Right atrium auricular region (tissue), 2 donors: ENCODE data around the gene SND1. TPM values are rescaled to one million over a fixed set of nuclear protein-coding genes. Genes with fewer than 3 reads are reported as not detected.

Experiments used
- DNase-seq: peaks from one replicate; pipeline ENCODE4 v3.0.0-alpha.2; 2019; ENCODE audit warnings: low spot score
- H3K27ac ChIP-seq, 2 donors: fragments of 200-600 bp; sonication (generic); 1 replicate in 1 of 2; 2 replicates in 1 of 2; pipeline ENCODE4 v1.5.1; 2016 to 2019
- H3K27me3 ChIP-seq, 2 donors: fragments of 200-600 bp; sonication (generic); one replicate each; pipeline versions ENCODE4 v1.5.1 to v1.6.0; 2017 to 2019
- H3K36me3 ChIP-seq: fragments of 200-600 bp; sonication (generic); one replicate; pipeline ENCODE4 v1.5.1; 2016
- H3K4me1 ChIP-seq, 2 donors: fragments of 200-600 bp; sonication (generic); one replicate each; pipeline versions ENCODE4 v1.5.1 to v1.6.0; 2017 to 2019
- H3K4me3 ChIP-seq, 2 donors: fragments of 200-600 bp; sonication (generic); 1 replicate in 1 of 2; 2 replicates in 1 of 2; pipeline ENCODE4 v1.5.1; 2017 to 2019; ENCODE audit warnings: mild to moderate bottlenecking in 1 of 2, moderate library complexity in 1 of 2
- H3K9me3 ChIP-seq, 2 donors: fragments of 200-600 bp; sonication (generic); one replicate each; pipeline ENCODE4 v1.5.1; 2019
- CTCF ChIP-seq, 2 donors: fragments of 200-600 bp; sonication (generic); IDR thresholded peaks; one replicate each; pipeline ENCODE4 v1.5.1; 2019; ENCODE audit warnings: antibody characterized with exemption in 2 of 2
- total RNA-seq, 2 donors: library from RNA; depleted of rRNA; stranded (reverse); fragments of >200 nt; gene quantifications; one replicate each; pipeline ENCODE4 v1.1.0, GENCODE V29; 2016

SND1 gene
- total RNA-seq, 2 donors from 2014 or later = 69.4 to 77.6 TPM

GRCh38 chr7:128094686-128095085 is 442.7 kb downstream of the SND1 start:
- no peak for TF ChIP-seq CTCF (IDR thresholded peaks at IDR 0.05)
- peak overlapping the region in 1 of 2 donors; percentile 15 for H3K27ac ChIP-seq
- H3K27me3 ChIP-seq = no peaks in the 10 kb centered on the region
- peaks cover 0 to 13% of the 10 kb centered on the region in 2 donors for H3K4me1 ChIP-seq
- no peak for DNase-seq
- no peaks in the 10 kb centered on the region for H3K9me3 ChIP-seq
- no peak overlapping the region for H3K4me3 ChIP-seq
- peaks cover 35% of the 10 kb centered on the region for H3K36me3 ChIP-seq

- Histone ChIP-seq H3K4me3 (no peak overlapping the region), H3K4me1 (peaks cover 0 to 13% of the 10 kb centered on the region in 2 donors), H3K9me3 (no peaks in the 10 kb centered on the region), H3K36me3 (peaks cover 14% of the 10 kb centered on the region), H3K27ac (no peak overlapping the region), H3K27me3 (no peaks in the 10 kb centered on the region)
- no peak for TF ChIP-seq CTCF (IDR thresholded peaks at IDR 0.05)
- no peak for DNase-seq
Observed at GRCh38 chr7:128097211-128097731, 445.3 kb downstream of the SND1 start.

GRCh38 chr7:128098629-128099028 is 446.6 kb downstream of the SND1 start:
- DNase-seq = no peak

GRCh38 chr7:128099204-128099671 is 447.2 kb downstream of the SND1 start:
- H3K4me3 ChIP-seq = no peak overlapping the region
- no peak for DNase-seq
- peaks cover 3% of the 10 kb centered on the region for H3K36me3 ChIP-seq
- H3K27me3 ChIP-seq = no peaks in the 10 kb centered on the region
- TF ChIP-seq CTCF (IDR thresholded peaks at IDR 0.05) = no peak
- H3K27ac ChIP-seq = no peak overlapping the region
- H3K4me1 ChIP-seq = peaks cover 0 to 21% of the 10 kb centered on the region in 2 donors
- H3K9me3 ChIP-seq = no peaks in the 10 kb centered on the region

More at GRCh38 chr7:128098629-128099028, 446.6 kb downstream of the SND1 start:
- TF ChIP-seq CTCF (IDR thresholded peaks at IDR 0.05) = no peak
- Histone ChIP-seq H3K9me3 (no peaks in the 10 kb centered on the region), H3K4me3 (no peak overlapping the region), H3K27ac (no peak overlapping the region), H3K27me3 (no peaks in the 10 kb centered on the region), H3K36me3 (peaks cover 7% of the 10 kb centered on the region), H3K4me1 (peaks cover 0 to 21% of the 10 kb centered on the region in 2 donors)

- no peak for TF ChIP-seq CTCF (IDR thresholded peaks at IDR 0.05)
- Histone ChIP-seq H3K27ac (no peak overlapping the region), H3K4me3 (no peak overlapping the region), H3K4me1 (peaks cover 0 to 18% of the 10 kb centered on the region in 2 donors), H3K27me3 (no peaks in the 10 kb centered on the region), H3K36me3 (no peaks in the 10 kb centered on the region), H3K9me3 (no peaks in the 10 kb centered on the region)
- DNase-seq = no peak
Observed at GRCh38 chr7:128100225-128100948, 448.4 kb downstream of the SND1 start.
